Activated naive CD4-positive, alpha-beta T cell treated with Interleukin-2 at 50 U/mL for 16 hours (primary cell): ENCODE results near the gene PROSER3.

Experiments
- DNase-seq: peaks from one replicate; pipeline ENCODE4 v3.0.0-alpha.2; 2020

Gene PROSER3

GRCh38 chr19:35757749-35758608 lies at the start of gene PROSER3:
TSS of gene PROSER3 (plus strand) at chr19:35758176. CDS start at chr19:35758216, 40 bp downstream.
- peak; percentile 99 for DNase-seq

GRCh38 chr19:35708391-35708790 lies 49.6 kb upstream of the PROSER3 start:
- no peak for DNase-seq

- peak; percentile 69 for DNase-seq
Observed at GRCh38 chr19:35710784-35711723, 46.9 kb upstream of the PROSER3 start.

- DNase-seq, result peak; percentile 67
Observed at GRCh38 chr19:35712567-35713505, 45.1 kb upstream of the PROSER3 start.

- no peak for DNase-seq
Observed at GRCh38 chr19:35713506-35713850, 44.5 kb upstream of the PROSER3 start.

- DNase-seq, result no peak
Observed at GRCh38 chr19:35713904-35714495, 44.0 kb upstream of the PROSER3 start.

- DNase-seq, result no peak
Observed at GRCh38 chr19:35714601-35715354, 43.2 kb upstream of the PROSER3 start.

GRCh38 chr19:35715355-35715809 lies 42.6 kb upstream of the PROSER3 start:
- DNase-seq, result no peak

GRCh38 chr19:35715981-35716800 lies 41.8 kb upstream of the PROSER3 start:
- DNase-seq, result peak; percentile 21

- DNase-seq, result peak; percentile 98
Observed at GRCh38 chr19:35716801-35717664, 40.9 kb upstream of the PROSER3 start.

GRCh38 chr19:35717665-35718344 lies 40.2 kb upstream of the PROSER3 start, which contains the start of gene KMT2B:
TSS of gene KMT2B (plus strand) at chr19:35718003. CDS start at chr19:35718019, 16 bp downstream.
- no peak for DNase-seq

- DNase-seq, result peak; percentile 68
Observed at GRCh38 chr19:35718345-35719041, 39.5 kb upstream of the PROSER3 start.

GRCh38 chr19:35719402-35720162 lies 38.4 kb upstream of the PROSER3 start:
- no peak for DNase-seq

- DNase-seq, result no peak
Observed at GRCh38 chr19:35720163-35720524, 37.8 kb upstream of the PROSER3 start.

GRCh38 chr19:35720648-35721047 lies 37.3 kb upstream of the PROSER3 start:
- no peak for DNase-seq

- DNase-seq, result no peak
Observed at GRCh38 chr19:35721374-35721773, 36.6 kb upstream of the PROSER3 start.

GRCh38 chr19:35722461-35722860 lies 35.5 kb upstream of the PROSER3 start:
- DNase-seq, result no peak
